K562 (cell line): ENCODE results near the gene AQP2.

ENCODE experiments used
- EP300 ChIP-seq: IDR thresholded peaks from 2 replicates; pipeline ENCODE4 v1.6.1; 2012; ENCODE audit warnings: low read length, improper control_type of control experiment
- POLR2G ChIP-seq: fragments of 200-400 bp; formaldehyde crosslinking; IDR thresholded peaks from 2 replicates; pipeline ENCODE4 v1.6.1; 2017; ENCODE audit warnings: low read depth, mild to moderate bottlenecking, antibody characterized with exemption, low read length, moderate library complexity
- TAF7 ChIP-seq: fragments of 450-650 bp; IDR thresholded peaks from 2 replicates; pipeline ENCODE4 v1.6.1; 2016; ENCODE audit warnings: missing genetic modification characterization, missing compliant biosample characterization

- TF ChIP-seq TAF7 (tag) (no peak), POLR2G (no peak), EP300 (no peak)
Observed at GRCh38 chr12:49922349-49923034, 28.0 kb upstream of the AQP2 start.
